SJCRH30 (cell line): Measurements from ENCODE around the gene MRM2. TPM values are rescaled to one million over a fixed set of nuclear protein-coding genes. Genes with fewer than 3 reads are reported as not detected.
A peak's percentile ranks its signal among the peaks of the same experiment; 100 is the strongest.

Experiments
- DNase-seq, 2 experiments: peaks; one replicate each; pipeline ENCODE4 v3.0.0-alpha.2; 2015 to 2020
- H3K27ac ChIP-seq: fragments of 250-450 bp; sonication (Bioruptor Pico); 2 replicates; pipeline ENCODE4 v1.5.1; 2020; ENCODE audit warnings: mild to moderate bottlenecking, moderate library complexity
- H3K27me3 ChIP-seq: fragments of 250-450 bp; sonication (Bioruptor Pico); 2 replicates; pipeline ENCODE4 v1.5.1; 2020; ENCODE audit warnings: mild to moderate bottlenecking, moderate library complexity
- H3K36me3 ChIP-seq: fragments of 250-450 bp; sonication (Bioruptor Pico); 2 replicates; pipeline ENCODE4 v1.5.1; 2020; ENCODE audit warnings: mild to moderate bottlenecking, moderate library complexity
- H3K4me1 ChIP-seq: fragments of 250-450 bp; sonication (Bioruptor Pico); 2 replicates; pipeline ENCODE4 v1.5.1; 2020; ENCODE audit warnings: mild to moderate bottlenecking, moderate library complexity
- H3K4me3 ChIP-seq: fragments of 250-450 bp; sonication (Bioruptor Pico); 2 replicates; pipeline ENCODE4 v1.5.1; 2020; ENCODE audit warnings: mild to moderate bottlenecking, moderate library complexity
- H3K9me3 ChIP-seq: fragments of 250-450 bp; sonication (Bioruptor Pico); replicated peaks from 2 replicates; pipeline ENCODE4 v1.5.1; 2020; ENCODE audit warnings: mild to moderate bottlenecking, moderate library complexity
- total RNA-seq: library from RNA; depleted of rRNA; stranded (reverse); fragments of >200 nt; shearing (Covaris generic); gene quantifications from 2 replicates; pipeline ENCODE4 v1.2.3, GENCODE V29; 2014; rRNA removed

The MRM2 gene
- 39.6 and 42.4 TPM in 2 replicates for total RNA-seq

DNA sequence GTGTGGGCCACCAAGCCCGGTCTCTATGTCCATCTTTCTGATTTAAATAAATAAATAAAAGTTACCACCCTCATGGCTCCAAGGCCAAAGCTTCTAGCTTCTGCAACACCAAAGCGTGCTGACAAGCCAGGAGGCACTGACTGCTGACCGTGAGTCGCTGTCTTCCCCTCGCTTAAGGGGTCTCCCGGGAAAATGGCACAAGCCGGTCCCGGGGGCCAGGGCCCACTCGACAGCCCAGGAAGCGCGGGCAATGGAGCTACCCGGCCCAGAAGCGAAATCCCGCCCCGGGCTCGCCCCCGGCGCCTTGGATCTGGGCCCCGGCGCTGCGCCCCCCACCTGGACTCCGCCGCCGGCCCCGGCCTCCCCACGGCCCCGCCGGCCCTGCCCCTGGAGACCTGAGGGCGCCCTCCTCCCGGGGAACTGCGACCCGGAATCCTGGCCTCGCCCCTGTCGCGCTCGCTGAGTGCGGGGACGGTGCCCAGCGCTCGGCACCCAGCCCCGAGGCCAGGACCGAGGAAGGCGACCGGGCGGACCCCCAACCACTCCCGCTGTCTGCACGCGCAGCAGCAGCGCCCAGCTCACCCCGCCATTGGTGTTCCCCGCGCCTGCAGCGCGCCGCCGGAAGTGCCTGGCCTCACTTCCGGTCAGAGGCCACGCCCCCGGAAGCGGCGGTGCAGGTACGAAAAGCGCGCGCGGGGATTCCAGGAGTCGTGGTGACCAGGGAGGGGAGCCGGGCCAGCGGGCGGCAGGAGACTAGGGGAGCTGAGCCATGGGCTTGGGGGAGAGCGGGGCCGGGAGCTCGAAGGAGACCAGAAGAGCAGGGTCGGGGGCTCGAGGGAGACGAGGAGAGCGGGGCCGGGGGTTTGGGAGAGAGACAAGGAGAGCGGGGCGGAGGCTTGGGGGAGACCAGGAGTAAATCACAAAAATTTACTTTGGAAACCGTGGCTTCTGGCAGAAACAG, at the start of gene MRM2, which contains the start of gene NUDT1:
Gene MRM2, minus strand, starts transcription at position 626 of the 961 bp plus-strand sequence. Its CDS starts 36 bp downstream, at position 590.
Gene NUDT1, plus strand, starts transcription at position 647 of the 961 bp plus-strand sequence. CDS start 2,349 bp downstream, outside the sequence.
- peak within 1 kb of the TSS; percentile 69 for H3K27ac ChIP-seq
- H3K27me3 ChIP-seq: no peaks in the 10 kb centered on the region
- H3K4me3 ChIP-seq: peak within 1 kb of the TSS; percentile 96
- no peaks in the 10 kb centered on the region for H3K9me3 ChIP-seq
- peaks cover 17% of the 10 kb centered on the region; the same call in 1 of the 2 replicates for H3K36me3 ChIP-seq
- peaks cover 7% of the 10 kb centered on the region; the same call in 1 of the 2 replicates for H3K4me1 ChIP-seq
- peak; percentile 86 to 90 for DNase-seq

- H3K4me3 ChIP-seq: no peak overlapping the region
- H3K9me3 ChIP-seq: no peaks in the 10 kb centered on the region
- no peaks in the 10 kb centered on the region for H3K36me3 ChIP-seq
- no peak for DNase-seq
- H3K27me3 ChIP-seq: no peaks in the 10 kb centered on the region
- peaks cover under 1% of the 10 kb centered on the region; the same call in 1 of the 2 replicates for H3K4me1 ChIP-seq
- no peak overlapping the region for H3K27ac ChIP-seq
These were observed 48.9 kb upstream of the MRM2 start for GRCh38 chr7:2290877-2291276.

GRCh38 chr7:2289621-2290020, 47.6 kb upstream of the MRM2 start:
- Histone ChIP-seq H3K4me1 (no peaks in the 10 kb centered on the region), H3K27me3 (no peaks in the 10 kb centered on the region), H3K36me3 (no peaks in the 10 kb centered on the region), H3K9me3 (no peaks in the 10 kb centered on the region), H3K4me3 (no peak overlapping the region), H3K27ac (no peak overlapping the region)
- DNase-seq: no peak

GRCh38 chr7:2289111-2289586, 47.1 kb upstream of the MRM2 start:
- Histone ChIP-seq H3K4me1 (no peaks in the 10 kb centered on the region), H3K9me3 (no peaks in the 10 kb centered on the region), H3K27ac (no peak overlapping the region), H3K4me3 (no peak overlapping the region), H3K27me3 (no peaks in the 10 kb centered on the region), H3K36me3 (no peaks in the 10 kb centered on the region)
- DNase-seq: no peak

DNA sequence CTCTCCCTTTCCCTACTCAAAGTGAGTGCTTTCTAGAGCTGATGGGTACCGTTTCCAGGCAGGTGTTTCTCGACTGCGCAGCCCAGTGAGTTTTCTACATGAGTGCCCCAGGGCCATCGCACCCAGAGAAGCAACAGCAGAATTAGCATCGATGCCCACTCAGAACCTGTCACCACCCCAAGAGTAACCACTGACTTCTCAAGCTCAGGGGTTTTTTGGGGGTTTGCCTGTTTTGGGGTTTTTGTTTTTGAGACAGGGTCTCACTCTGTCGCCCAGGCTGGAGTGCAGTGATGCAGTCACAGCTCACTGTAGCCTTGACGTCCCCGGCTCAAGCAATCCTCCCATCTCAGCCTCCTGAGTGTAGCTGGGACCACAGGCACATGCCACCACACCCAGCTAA, 46.5 kb upstream of the MRM2 start:
- Histone ChIP-seq H3K9me3 (no peaks in the 10 kb centered on the region), H3K27ac (no peak overlapping the region), H3K27me3 (no peaks in the 10 kb centered on the region), H3K4me3 (no peak overlapping the region), H3K36me3 (no peaks in the 10 kb centered on the region), H3K4me1 (no peaks in the 10 kb centered on the region; the same call in 1 of the 2 replicates)
- DNase-seq: no peak

DNA sequence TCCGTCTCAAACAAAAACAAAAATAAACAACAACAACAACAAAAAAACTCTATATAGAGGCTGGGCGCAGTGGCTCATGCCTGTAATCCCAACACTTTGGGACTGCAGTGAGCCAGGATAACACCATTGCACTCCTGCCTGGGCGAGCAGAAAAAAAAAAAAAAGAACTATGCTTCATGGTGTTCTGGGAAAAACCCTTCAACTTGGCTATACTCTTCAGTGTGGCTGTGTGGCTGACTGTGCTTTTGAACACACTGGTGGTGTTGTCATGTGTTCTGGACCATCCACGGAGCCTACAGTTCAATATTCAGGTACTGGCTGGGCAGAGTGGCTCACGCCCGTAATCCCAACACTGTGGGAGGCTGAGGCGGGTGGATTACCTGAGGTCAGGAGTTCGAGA, 45.7 kb upstream of the MRM2 start:
- no peaks in the 10 kb centered on the region for H3K36me3 ChIP-seq
- H3K27me3 ChIP-seq: no peaks in the 10 kb centered on the region
- no peak overlapping the region for H3K4me3 ChIP-seq
- H3K9me3 ChIP-seq: no peaks in the 10 kb centered on the region
- H3K27ac ChIP-seq: no peak overlapping the region
- DNase-seq: no peak
- peaks cover 5% of the 10 kb centered on the region; the same call in 1 of the 2 replicates for H3K4me1 ChIP-seq

GRCh38 chr7:2283074-2283473, 41.1 kb upstream of the MRM2 start:
- H3K27ac ChIP-seq: no peak overlapping the region
- H3K4me3 ChIP-seq: no peak overlapping the region
- DNase-seq: peak; percentile 57 to 64
- no peaks in the 10 kb centered on the region for H3K36me3 ChIP-seq
- H3K27me3 ChIP-seq: no peaks in the 10 kb centered on the region
- H3K4me1 ChIP-seq: peaks cover 17% of the 10 kb centered on the region
- no peaks in the 10 kb centered on the region for H3K9me3 ChIP-seq

- H3K27me3 ChIP-seq: no peaks in the 10 kb centered on the region
- no peak overlapping the region for H3K27ac ChIP-seq
- H3K4me3 ChIP-seq: no peak overlapping the region
- H3K9me3 ChIP-seq: no peaks in the 10 kb centered on the region
- peak; percentile 55 to 70 for DNase-seq
- H3K36me3 ChIP-seq: no peaks in the 10 kb centered on the region
- peaks cover 17% of the 10 kb centered on the region for H3K4me1 ChIP-seq
These were observed 40.3 kb upstream of the MRM2 start for GRCh38 chr7:2282185-2282751.

GRCh38 chr7:2281541-2281940, 39.5 kb upstream of the MRM2 start:
- H3K9me3 ChIP-seq: no peaks in the 10 kb centered on the region
- H3K36me3 ChIP-seq: no peaks in the 10 kb centered on the region
- DNase-seq: peak; percentile 25 to 52
- no peak overlapping the region for H3K27ac ChIP-seq
- no peak overlapping the region for H3K4me3 ChIP-seq
- peaks cover 17% of the 10 kb centered on the region for H3K4me1 ChIP-seq
- no peaks in the 10 kb centered on the region for H3K27me3 ChIP-seq

DNA sequence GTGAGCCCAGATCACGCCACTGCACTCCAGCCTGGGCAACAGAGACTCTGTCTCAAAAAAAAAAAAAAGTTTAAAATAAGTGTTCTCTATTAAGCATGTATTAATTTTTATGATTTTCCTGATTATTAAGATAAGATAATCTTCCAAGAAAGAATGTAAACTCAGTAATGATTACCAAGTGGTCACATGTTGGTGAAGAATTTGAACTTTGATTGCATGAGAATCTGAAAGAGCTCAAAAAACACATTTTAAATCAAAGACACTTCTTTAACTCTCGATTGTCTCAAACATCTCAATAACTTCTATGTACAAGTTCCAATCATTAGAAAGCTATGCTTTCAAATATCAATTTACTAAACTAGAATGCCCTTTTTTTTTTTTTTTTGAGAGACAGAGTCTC, 38.4 kb upstream of the MRM2 start:
- peaks cover 17% of the 10 kb centered on the region for H3K4me1 ChIP-seq
- DNase-seq: no peak
- H3K27me3 ChIP-seq: no peaks in the 10 kb centered on the region
- no peaks in the 10 kb centered on the region for H3K9me3 ChIP-seq
- H3K4me3 ChIP-seq: no peak overlapping the region
- no peak overlapping the region for H3K27ac ChIP-seq
- H3K36me3 ChIP-seq: no peaks in the 10 kb centered on the region

DNA sequence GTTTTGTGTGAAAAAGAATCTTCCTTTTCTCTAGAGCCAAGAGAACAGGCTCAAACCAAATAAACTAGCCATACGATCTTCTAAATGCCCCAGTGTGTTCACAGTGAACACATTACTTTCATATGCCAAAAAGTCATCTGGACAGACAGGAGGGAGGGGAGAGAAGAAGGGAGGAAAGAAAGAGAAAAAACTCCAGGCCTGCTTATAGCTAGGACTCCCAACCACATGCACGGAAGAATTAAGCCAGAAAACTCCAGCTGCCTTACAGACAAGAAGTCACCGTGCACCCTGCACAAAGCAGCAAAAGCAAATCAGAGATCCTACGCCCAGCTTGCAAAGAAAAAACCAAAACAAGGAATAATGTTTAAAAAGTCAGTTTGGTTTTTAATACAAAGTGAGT, 37.9 kb upstream of the MRM2 start:
- Histone ChIP-seq H3K27me3 (no peaks in the 10 kb centered on the region), H3K36me3 (no peaks in the 10 kb centered on the region), H3K4me1 (peaks cover 17% of the 10 kb centered on the region), H3K27ac (no peak overlapping the region), H3K9me3 (no peaks in the 10 kb centered on the region), H3K4me3 (no peak overlapping the region)
- no peak for DNase-seq

DNA sequence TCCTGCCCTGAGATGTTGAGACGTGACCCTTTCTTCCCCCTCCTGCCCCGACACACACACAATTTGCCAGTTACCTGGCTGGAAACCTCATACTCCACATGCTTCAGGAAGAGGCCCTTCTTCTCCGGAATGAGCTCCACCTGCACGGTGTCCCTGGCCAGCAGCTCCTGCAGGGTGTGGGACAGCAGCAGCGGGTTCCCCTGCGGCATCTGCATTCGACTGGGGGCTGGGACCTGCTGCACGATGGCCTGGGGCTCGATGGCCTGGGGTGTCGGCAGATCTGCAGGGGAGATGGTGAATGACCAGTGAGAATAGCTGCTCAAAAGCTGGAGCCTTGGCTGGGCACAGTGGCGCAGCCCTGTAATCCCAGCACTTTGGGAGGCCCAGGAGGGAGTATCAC, 36.0 kb upstream of the MRM2 start:
- Histone ChIP-seq H3K9me3 (no peaks in the 10 kb centered on the region), H3K4me1 (peaks cover 13% of the 10 kb centered on the region), H3K36me3 (no peaks in the 10 kb centered on the region), H3K27ac (no peak overlapping the region), H3K27me3 (no peaks in the 10 kb centered on the region), H3K4me3 (no peak overlapping the region)
- DNase-seq: no peak

GRCh38 chr7:2276107-2276506, 34.1 kb upstream of the MRM2 start:
- Histone ChIP-seq H3K4me1 (peaks cover 17% of the 10 kb centered on the region), H3K27ac (no peak overlapping the region), H3K27me3 (no peaks in the 10 kb centered on the region), H3K36me3 (no peaks in the 10 kb centered on the region), H3K4me3 (no peak overlapping the region), H3K9me3 (no peaks in the 10 kb centered on the region)
- no peak for DNase-seq

- H3K27me3 ChIP-seq: no peaks in the 10 kb centered on the region
- no peak overlapping the region for H3K27ac ChIP-seq
These were observed 33.1 kb upstream of the MRM2 start for GRCh38 chr7:2275101-2275500.

GRCh38 chr7:2274666-2275065, 32.7 kb upstream of the MRM2 start:
- H3K27ac ChIP-seq: no peak overlapping the region
- no peaks in the 10 kb centered on the region for H3K9me3 ChIP-seq
- no peak for DNase-seq
- H3K4me1 ChIP-seq: peaks cover 30% of the 10 kb centered on the region
- H3K4me3 ChIP-seq: no peak overlapping the region
- no peaks in the 10 kb centered on the region for H3K27me3 ChIP-seq
- H3K36me3 ChIP-seq: no peaks in the 10 kb centered on the region

More at GRCh38 chr7:2275101-2275500, 33.1 kb upstream of the MRM2 start:
- H3K36me3 ChIP-seq: no peaks in the 10 kb centered on the region
- no peak for DNase-seq
- no peak overlapping the region for H3K4me3 ChIP-seq
- H3K4me1 ChIP-seq: peaks cover 26% of the 10 kb centered on the region
- H3K9me3 ChIP-seq: no peaks in the 10 kb centered on the region
